CD4-positive, alpha-beta T cell treated with Interleukin-6 at 100 ng/mL for 8 hours (primary cell): ENCODE measurements around the gene ZNF45.
"Not testable (repeated sequence)": the region's sequence is repeated elsewhere in the genome, so short reads cannot be mapped to it uniquely, and the experiment has no call there.

Source experiments
- DNase-seq: peaks from one replicate; pipeline ENCODE4 v3.0.0-alpha.2; 2020; ENCODE audit warnings: mixed read lengths, low spot score

Gene ZNF45

DNA sequence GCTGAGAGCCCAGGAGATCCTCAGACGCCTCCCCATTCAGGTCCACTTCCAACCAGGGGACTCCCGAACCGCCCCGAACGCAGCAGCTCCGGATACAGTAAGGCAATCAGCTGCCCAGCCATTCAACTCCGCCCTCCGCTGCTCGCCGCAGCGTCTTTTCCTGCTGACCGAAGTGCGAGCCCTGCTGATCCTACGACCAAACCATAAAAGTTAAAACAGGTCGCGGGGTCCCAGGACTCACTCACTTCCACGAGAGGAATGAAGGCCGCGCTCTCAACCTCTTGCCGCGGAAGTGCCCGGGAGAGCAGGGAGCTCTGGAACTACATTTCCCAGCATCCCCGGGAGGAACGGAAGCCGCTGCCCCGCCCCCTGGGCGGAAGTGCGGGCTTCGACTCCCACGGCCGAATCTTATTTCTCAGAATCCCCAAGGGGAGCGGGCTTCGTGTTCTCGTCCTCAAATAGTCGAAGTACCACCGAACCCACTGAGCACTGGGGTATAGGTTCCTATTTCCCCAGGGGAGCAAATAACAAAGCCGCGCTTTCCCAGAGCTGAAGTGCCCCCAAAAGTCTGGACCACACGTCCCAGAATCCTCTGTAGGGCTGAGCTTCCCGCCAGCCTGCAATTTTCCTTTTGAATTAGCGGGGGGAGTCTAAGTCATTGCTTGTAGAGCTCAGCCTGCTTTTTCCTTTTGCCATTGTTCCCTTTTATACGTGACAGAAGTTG, at the start of gene ZNF45:
ZNF45 (minus strand) TSS at position 298 of the 724 bp plus-strand sequence. CDS start 13,097 bp downstream, outside the sequence.
- peak; percentile 87 for DNase-seq

DNA sequence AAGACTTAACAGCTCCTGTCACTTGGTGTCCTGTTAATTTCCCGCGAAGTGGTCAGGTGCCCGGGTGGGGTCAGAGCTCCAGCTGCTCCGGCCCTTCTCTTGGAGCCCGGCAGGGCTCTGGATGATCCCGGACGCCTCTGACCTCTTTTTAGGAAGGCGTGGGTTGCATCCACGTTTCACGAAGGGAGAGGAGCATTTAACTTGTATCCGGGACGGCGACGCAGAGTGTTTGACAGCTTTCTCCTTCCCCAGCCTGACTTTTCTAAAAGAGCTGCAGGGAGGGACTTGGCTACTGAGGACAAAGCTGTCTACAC, 49.6 kb upstream of the ZNF45 start:
- DNase-seq, result no peak

DNA sequence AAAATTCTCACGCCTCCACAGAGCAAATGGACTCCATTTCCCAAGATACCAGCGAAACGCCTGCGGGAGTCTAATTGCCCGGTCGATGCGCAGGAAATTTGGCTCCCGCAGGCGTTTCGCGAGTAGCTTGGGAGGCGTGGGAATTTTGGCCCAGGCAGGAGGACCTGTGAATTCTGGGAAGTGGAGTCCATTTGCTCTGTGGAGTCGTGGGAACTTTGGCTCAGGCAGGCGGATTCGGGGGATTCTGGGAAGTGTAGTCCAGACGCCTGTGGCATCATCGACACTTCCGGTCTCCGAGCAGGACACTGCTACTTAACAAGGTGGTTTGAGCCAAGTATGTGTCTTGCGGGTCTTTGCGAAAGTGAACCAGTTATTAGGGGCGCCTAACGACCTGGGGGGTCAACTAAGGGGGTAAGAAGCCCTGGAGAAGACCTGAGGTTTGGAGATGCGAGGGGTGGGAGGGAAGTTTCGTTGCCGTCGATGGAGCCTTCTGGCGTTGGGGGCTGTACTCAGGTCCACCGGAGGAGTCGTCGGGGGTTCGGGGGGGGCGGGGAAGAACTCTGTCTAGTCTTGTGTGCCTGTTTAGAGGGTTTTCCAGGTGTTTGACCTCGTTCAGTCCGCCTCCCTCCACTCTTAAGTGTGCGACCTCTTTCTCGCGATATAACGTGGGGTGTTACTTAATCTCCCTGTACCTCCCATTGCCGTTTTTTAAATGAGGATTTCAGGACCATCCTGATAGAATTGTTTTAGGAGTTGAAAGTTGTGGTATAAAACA, 49.0 kb upstream of the ZNF45 start, which contains the start of gene ZNF155:
ZNF155 (plus strand) TSS at position 277 of the 775 bp plus-strand sequence. CDS start 4,356 bp downstream, outside the sequence.
- peak; percentile 74 for DNase-seq

DNA sequence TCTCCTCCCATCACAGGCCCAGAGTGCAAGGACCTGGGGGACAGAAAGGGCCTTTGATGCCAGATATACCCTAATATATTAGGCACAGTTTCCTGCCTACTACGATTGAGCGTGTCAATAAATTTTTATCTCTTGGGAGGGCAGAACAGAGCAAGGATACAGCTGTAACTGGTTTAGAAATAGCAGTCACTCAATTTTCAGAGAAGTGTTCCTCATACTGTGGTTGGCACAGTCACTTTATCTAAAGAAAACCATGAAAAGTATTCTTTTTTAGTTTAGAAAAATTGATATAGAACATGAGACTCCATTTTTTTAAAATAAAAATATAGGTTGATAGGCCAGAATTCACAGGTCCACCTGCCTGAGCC, 48.4 kb upstream of the ZNF45 start:
- no peak for DNase-seq

DNA sequence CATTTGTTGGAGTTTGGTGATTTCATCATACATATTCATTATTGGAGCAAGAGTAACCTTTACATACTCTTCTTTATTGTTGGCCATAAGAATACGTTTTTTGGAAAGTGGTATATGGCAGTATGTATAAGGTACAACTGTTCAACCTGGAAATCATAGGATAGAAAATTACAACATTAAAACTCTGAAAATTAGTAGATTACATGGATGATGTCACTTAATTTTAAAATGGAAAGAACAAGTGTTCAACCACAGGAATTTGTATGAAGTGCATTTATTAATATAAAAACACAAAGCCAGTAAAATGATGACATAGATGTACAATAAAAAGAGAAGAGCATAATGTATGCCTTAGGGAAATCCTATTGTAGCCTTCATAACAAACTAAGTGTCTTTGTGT, 41.6 kb upstream of the ZNF45 start:
- DNase-seq, result no peak

DNA sequence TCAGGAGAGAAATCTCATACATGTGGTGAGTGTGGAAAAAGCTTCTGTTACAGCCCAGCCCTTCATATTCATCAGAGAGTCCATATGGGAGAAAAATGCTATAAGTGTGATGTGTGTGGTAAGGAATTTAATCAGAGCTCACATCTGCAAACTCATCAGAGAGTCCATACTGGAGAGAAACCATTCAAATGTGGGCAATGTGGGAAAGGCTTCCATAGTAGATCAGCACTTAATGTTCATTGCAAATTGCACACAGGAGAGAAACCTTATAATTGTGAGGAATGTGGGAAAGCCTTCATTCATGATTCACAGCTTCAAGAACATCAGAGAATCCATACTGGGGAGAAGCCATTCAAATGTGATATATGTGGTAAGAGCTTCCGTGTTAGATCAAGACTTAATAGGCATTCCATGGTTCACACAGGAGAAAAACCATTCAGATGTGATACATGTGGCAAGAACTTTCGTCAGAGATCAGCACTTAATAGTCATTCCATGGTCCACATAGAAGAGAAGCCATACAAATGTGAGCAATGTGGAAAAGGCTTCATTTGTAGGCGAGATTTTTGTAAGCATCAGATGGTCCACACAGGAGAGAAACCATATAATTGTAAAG, 31.1 kb upstream of the ZNF45 start:
- no peak for DNase-seq

DNA sequence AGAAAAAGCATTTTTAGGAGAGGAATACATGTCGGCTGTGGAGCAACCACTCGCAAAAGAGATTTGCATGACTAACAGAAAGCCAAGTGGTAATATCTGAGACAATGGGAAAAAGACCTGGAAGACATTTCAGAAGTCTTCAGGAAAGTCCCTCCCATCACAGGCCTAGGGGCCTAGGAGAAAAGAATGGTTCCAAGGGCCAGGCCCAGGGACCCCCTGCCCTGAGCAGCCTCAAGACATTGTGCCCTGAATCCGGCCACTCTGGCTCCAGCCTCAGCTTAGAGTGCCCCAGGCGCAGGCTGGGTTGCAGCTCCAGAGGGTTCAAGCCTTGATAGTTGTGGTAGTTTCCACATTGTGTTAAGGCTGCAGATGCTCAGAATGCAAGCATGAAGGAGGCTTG, 25.3 kb upstream of the ZNF45 start:
- no peak for DNase-seq

DNA sequence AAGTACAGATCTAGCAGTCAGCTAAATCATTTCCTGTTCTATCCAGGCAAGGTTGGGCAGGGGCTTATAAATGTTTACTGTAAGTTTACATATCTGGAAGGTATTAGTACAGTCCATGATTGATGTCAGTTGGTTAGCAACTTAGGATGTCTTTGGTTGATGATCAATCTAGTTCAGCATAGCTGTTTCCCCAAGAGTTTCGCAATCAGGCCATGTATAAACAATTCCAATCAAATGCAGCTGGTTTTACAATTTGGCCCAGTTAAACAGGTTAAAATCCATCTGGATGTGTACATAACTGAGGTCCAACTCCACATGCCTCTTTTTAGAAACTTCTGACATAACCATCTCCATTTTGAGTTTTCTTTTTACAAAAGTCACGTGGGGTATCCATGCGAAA, 22.8 kb upstream of the ZNF45 start:
- DNase-seq, result no peak

DNA sequence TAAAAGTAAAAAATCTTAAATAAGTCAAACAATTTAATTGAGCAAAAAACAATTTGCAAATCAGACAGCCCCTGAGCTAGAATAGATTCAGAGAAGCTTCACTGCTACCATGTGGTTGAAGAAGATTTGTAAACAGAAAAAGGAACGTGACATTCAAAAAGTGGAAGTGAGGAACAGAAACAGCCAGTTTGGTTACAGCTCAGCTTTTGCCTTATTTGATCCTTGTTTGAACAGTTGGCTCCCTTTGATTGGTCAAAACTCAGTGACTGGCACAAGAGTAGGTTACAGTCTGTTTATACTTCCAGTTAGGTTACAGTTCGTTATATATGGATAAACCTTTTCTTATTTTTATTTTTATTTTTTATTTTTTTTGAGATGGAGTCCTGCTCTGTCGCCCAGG, 21.7 kb upstream of the ZNF45 start:
- DNase-seq, result no peak

DNA sequence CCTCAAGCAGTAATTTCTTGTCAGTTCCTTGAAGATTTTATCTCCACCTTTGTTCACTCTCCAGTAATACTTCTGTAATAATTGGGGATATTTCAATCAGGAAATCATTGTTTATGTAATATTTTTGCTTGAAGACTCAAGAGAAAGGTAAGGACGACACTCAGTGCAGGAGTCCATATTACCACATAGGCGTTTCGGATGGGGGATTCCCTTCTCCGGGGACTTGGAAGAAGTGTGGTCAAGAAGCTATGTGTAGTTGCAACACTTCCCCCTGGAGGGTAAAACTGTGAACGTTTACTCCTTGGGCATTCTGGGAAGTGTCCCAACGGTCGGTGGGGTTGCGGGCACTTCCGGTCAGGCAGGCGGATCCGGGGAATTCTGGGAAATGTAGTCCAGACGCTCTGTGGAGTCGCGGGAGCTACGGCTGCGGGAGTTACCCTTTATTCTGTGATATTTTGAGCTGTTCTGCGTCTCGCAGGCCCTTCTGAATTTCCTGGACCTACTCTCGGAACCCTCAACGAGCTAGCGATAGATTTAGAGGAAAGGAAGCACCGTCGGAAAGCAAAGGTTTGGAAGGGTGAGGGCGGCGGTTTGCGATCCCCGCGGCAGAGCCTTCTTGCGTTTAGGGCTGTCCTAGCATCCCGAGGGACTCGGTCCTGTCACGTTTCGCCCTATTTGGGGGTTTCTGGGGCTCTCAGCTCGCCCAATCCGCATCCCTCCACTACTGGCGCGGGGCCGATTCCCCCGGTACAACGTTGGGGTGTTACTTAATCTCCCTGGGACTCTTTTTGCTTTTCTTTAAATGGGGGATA, 16.0 kb upstream of the ZNF45 start, which contains the start of gene ZNF221:
ZNF221 (plus strand) TSS at position 395 of the 812 bp plus-strand sequence. CDS start 11,499 bp downstream, outside the sequence.
- peak; percentile 66 for DNase-seq

DNA sequence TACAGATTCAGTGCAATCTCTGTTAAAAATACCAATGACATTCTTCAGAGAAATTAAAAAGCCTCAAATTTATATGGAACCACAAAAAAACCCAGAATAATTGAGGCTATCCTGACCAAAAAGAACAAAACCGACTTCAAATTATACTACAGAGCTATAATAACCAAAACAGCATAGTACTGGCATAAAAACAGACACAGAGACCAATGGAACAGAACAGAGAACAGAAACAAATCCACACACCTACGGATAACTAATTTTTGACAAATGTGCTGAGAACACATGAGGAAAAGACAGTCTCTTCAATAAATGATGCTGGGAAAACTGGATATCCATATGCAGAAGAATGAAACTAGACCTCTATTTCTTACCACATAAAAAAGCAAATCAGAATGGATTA, 14.7 kb upstream of the ZNF45 start:
- DNase-seq, result not testable (repeated sequence)

DNA sequence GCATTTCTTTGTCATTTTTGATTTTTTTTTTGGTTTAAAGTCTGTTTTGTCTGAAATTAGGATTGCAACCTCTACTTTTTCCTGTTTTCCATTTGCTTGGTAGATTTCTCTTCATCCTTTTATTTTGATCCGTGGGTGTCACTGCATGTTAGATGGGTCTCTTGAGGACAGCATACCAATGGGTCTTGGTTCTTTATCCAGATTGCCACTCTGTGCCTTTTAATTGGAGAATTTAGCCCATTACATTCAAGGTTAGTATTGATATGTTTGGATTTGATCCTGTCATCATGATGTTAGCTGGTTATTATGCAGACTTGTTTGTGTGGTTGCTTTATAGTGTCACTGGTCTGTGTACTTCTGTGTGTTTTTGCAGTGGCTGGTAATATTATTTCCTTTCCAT, 12.3 kb upstream of the ZNF45 start:
- not testable (repeated sequence) for DNase-seq

DNA sequence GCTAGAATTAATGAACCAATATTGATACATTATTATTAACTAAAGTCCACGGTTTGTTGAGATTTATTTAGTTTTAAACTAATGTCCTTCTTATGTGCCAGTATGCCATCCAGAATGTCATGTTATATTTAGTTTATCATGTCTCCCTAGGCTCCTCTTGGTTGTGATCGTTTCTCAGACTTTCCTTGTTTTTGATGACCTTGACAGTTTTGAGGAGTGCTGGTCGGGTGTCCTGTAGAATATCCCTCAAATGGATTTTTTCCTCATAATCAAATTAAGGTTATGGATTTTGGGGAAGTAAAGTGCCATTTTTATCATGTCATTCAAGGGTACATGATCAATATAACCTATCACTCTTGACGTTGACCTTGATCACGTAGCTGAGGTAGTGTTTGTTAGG, 6.1 kb upstream of the ZNF45 start:
- no peak for DNase-seq

DNA sequence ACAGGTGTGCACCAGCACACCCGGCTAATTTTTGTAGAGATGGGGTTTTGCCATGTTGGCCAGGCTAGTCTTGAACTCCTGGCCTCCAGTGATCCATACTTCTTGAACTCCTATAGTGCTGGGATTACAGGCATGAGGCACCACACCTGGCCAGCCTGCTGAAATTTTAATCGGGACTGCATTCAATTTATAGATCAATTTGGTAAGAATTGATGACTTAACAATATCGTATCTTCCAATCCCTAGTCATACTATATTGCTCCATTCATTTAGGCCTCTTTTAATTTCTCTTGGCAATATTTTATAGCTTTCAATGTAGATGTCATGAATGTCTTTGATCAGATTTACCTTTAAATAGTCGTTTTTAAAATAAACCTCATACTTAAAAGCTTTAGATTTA, 5.6 kb upstream of the ZNF45 start:
- no peak for DNase-seq

DNA sequence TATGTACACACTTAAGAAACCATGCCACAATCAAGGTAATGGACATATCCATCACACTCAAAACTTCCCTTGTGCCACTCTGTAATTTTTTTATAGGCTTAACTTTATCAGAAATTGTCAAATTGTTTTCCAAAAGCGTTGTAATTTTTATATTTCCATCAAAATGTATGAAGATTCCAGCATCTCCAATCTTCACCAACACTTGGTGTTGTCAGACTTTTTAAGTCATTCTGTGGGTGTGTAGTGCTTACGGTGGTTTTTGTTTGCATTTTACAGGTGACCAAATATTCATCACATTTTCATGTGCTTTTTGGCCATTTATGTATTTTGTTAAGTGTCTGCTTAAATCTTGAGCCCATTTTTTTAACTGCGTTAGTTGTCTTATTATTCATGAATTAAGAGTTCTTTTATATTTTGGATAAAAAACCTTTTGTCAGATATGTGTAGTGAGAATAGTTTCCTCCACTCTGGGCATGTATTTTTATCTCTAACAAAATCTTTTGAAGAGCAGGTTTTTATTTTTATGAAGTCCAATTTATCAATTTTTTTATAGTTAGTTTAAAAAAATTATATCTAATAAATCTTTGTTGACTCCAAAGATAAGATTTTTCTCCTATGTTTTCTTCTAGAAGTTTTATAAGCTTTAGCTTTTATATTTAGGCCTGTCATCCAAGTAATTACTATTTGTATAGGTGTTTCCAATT, 4.6 kb upstream of the ZNF45 start:
- no peak for DNase-seq

DNA sequence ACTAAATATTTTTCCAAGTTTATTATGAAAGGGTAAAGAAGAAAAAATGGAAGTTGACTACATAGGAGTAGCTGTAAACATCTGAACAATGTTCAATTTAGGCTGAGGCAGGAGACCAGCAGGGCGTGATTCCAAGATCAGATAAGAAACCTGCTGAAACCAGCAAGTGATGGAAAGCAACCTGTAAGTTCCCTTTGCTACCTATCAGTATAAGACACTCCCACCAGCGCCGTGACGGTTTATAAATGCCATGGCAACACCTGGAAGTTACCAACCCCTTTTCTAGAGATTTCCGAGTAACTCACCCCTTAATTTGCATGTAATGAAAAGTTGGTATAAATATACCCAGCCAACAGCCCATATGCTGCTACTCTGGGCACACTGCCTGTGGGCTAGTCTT, 1.1 kb upstream of the ZNF45 start:
- no peak for DNase-seq

DNA sequence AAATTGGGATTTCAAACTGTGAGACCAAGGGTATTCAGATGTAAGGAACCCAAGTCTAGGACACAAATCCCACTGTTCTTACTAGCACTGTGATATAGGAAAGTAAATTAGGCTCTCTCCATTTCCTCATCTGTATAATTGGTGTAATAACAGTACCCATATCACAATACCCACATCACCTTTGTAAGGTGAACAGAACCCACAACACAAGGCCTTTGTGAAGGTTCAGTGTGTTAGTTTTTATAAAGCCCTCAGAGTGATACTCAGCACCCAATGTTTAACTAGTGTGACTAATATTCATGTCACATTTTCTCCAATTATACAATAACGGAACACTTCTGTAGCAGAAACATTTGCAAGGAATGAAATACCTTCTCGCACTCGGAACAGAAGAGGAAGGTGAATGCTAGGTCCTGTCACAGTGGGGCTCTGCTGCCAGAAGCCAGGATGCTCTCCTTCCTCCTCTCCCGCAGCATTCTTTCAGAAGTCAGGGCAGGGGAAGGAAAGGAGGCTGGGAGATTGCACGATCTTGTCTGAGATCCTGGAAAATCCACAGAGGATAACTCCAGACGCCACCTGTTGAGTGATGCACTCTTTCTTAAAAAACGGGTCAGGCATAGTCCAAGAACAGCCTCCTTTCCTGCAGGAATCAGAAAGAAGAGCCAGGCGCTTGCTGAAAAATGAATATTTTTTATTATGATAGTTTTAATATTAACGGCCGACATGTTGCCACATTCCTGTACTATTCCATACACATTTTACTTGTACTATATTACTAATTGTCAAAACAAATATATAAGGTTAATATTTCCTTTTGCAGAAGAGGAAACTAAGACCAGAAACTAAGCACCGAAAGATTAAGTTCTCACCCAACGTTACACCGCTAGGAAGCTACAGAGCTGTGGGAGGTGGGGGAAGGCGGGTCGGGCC, 762 bp downstream of the ZNF45 start:
- DNase-seq, result no peak

DNA sequence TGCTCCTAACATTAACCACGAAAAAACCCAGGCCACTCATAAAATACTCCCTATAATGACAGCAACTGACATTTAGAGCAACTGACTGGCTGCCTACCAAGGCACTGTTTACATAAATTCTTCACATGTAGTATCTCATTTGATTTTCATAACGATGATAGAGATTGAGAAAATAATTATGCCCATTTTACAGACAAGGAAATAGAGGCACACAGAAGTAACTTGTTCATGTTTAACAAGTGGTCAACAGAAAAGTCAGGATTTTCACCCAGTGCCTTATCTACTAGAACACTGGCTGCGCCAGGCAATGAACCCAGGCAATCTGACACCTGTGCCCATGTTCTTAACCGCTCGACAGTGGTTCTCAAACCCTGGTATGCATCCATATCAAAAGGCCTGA, 6.3 kb downstream of the ZNF45 start:
- no peak for DNase-seq

DNA sequence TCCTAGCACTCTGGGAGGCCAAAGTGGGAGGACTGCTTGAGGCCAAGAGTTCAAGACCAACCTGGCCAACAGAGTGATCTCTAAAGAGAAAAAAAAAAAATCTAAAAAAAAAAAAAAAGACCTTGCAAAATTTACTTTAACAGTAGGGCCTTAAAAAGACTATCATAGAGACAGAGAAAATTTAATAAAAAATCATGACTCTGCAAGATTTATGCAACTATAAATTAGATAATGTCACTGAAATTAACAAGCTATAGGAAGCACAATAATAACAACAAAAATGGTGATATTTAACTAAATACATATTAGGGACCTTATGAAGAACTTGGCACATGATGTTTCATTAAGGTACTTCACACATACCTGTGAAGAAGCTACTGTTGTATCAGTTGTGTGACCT, 11.2 kb downstream of the ZNF45 start:
- no peak for DNase-seq

DNA sequence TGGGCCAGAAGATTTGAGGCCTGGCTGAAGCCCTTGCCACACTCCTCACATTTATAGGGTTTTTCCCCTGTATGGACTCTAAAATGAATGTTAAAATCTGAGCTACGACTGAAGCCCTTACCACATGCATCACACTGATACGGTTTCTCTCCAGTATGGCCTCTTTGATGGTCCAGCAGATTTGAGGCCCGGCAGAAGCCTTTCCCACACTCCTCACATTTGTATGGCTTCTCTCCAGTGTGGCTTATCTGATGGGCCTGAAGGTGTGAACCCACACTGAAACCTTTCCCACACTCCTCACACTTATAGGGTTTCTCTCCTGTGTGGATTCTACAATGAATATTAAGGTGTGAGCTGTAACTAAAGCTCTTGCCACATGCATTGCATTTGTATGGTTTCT, 21.0 kb downstream of the ZNF45 start:
- no peak for DNase-seq

DNA sequence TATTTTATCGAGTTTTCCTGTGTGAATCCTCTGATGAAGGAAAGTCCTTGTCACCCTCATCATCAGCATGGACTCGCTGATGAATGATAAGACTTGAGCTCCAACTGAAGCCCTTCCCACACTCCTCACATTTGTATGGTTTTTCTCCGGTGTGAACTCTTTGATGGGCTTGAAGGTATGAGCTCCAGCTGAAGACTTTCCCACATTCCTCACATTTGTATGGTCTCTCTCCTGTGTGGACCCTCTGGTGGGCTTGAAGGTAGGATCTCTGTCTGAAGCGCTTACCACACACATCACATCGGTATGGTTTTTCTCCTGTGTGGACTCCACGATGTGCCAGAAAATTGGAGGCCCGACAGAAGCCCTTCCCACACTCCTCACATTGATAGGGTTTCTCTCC, 21.7 kb downstream of the ZNF45 start:
- DNase-seq, result no peak
